Measurements from ENCODE around the gene KLF15. TPM values are rescaled to one million over a fixed set of nuclear protein-coding genes. Genes with fewer than 3 reads are reported as not detected.

The KLF15 gene
- total and polyA plus RNA-seq, 2 experiments from 2014 or later = 1.8 to 16.7 TPM

GRCh38 chr3:126367316-126367805, 10.2 kb upstream of the KLF15 start:
- H4K20me1 ChIP-seq (ENCODE audit: insufficient read depth, poor library complexity, severe bottlenecking) = no peaks in the 10 kb centered on the region
- no peak overlapping the region for H3K4me3 ChIP-seq
- no peak overlapping the region for H2AFZ ChIP-seq
- no peak overlapping the region for H3K27ac ChIP-seq
- H3K27me3 ChIP-seq = no peaks in the 10 kb centered on the region
- H3K4me1 ChIP-seq (ENCODE audit: insufficient read depth) = peaks cover 3% of the 10 kb centered on the region
- no peak overlapping the region for H3K4me2 ChIP-seq
- no peak for TF ChIP-seq EZH2phosphoT487 (IDR thresholded peaks at IDR 0.05; ENCODE audit: low read depth, severe bottlenecking, unreplicated experiment)
- TF ChIP-seq CTCF (IDR thresholded peaks at IDR 0.05; ENCODE audit: poor library complexity) = no peak
- no peak for TF ChIP-seq EZH2 (IDR thresholded peaks at IDR 0.05; ENCODE audit: borderline replicate concordance)
- no peaks in the 10 kb centered on the region for H3K9me3 ChIP-seq (ENCODE audit: low read depth)
- H3K79me2 ChIP-seq = no peaks in the 10 kb centered on the region
- no peaks in the 10 kb centered on the region for H3K36me3 ChIP-seq (replicated peaks; ENCODE audit: insufficient read depth, low read depth)
- peak; percentile 46 for DNase-seq (ENCODE audit: low spot score)
- WGBS (ENCODE audit: low lambda C conversion rate, missing lambda C conversion rate) = 76% methylated on average over 6 of the region's 6 CpGs
- H3K9me2 ChIP-seq (replicated peaks; ENCODE audit: insufficient read depth) = no peaks in the 10 kb centered on the region

GRCh38 chr3:126365351-126366277, 8.4 kb upstream of the KLF15 start:
- WGBS (ENCODE audit: low lambda C conversion rate, missing lambda C conversion rate) = 85% methylated on average over 11 of the region's 11 CpGs
- no peaks in the 10 kb centered on the region for H3K79me2 ChIP-seq
- no peak overlapping the region for H3K4me2 ChIP-seq
- peaks cover 3% of the 10 kb centered on the region for H3K4me1 ChIP-seq (ENCODE audit: insufficient read depth)
- no peaks in the 10 kb centered on the region for H3K9me2 ChIP-seq (replicated peaks; ENCODE audit: insufficient read depth)
- no peak overlapping the region for H2AFZ ChIP-seq
- no peaks in the 10 kb centered on the region for H3K9me3 ChIP-seq (ENCODE audit: low read depth)
- H3K36me3 ChIP-seq (replicated peaks; ENCODE audit: insufficient read depth, low read depth) = no peaks in the 10 kb centered on the region
- no peak overlapping the region for H3K27ac ChIP-seq
- DNase-seq (ENCODE audit: low spot score) = no peak
- H4K20me1 ChIP-seq (ENCODE audit: insufficient read depth, poor library complexity, severe bottlenecking) = no peaks in the 10 kb centered on the region
- TF ChIP-seq EZH2phosphoT487 (IDR thresholded peaks at IDR 0.05; ENCODE audit: low read depth, severe bottlenecking, unreplicated experiment) (no peak), CTCF (IDR thresholded peaks at IDR 0.05; ENCODE audit: poor library complexity) (no peak), EZH2 (IDR thresholded peaks at IDR 0.05; ENCODE audit: borderline replicate concordance) (no peak)
- H3K4me3 ChIP-seq = no peak overlapping the region
- peaks cover 5% of the 10 kb centered on the region for H3K27me3 ChIP-seq

GRCh38 chr3:126364731-126365301, 7.6 kb upstream of the KLF15 start:
- TF ChIP-seq EZH2phosphoT487 (IDR thresholded peaks at IDR 0.05; ENCODE audit: low read depth, severe bottlenecking, unreplicated experiment) (no peak), CTCF (IDR thresholded peaks at IDR 0.05; ENCODE audit: poor library complexity) (no peak), EZH2 (IDR thresholded peaks at IDR 0.05; ENCODE audit: borderline replicate concordance) (no peak)
- H3K36me3 ChIP-seq (replicated peaks; ENCODE audit: insufficient read depth, low read depth) = no peaks in the 10 kb centered on the region
- H3K9me2 ChIP-seq (replicated peaks; ENCODE audit: insufficient read depth) = no peaks in the 10 kb centered on the region
- no peaks in the 10 kb centered on the region for H4K20me1 ChIP-seq (ENCODE audit: insufficient read depth, poor library complexity, severe bottlenecking)
- H3K79me2 ChIP-seq = no peaks in the 10 kb centered on the region
- H3K27me3 ChIP-seq = peaks cover 12% of the 10 kb centered on the region
- WGBS (ENCODE audit: low lambda C conversion rate, missing lambda C conversion rate) = 88% methylated on average over 5 of the region's 5 CpGs
- no peak overlapping the region for H2AFZ ChIP-seq
- H3K4me3 ChIP-seq = no peak overlapping the region
- peaks cover 3% of the 10 kb centered on the region for H3K4me1 ChIP-seq (ENCODE audit: insufficient read depth)
- no peak overlapping the region for H3K27ac ChIP-seq
- no peak for DNase-seq (ENCODE audit: low spot score)
- no peak overlapping the region for H3K4me2 ChIP-seq
- no peaks in the 10 kb centered on the region for H3K9me3 ChIP-seq (ENCODE audit: low read depth)

Data from hepatocyte (in vitro differentiated cells).